HL-60/S4 treated with retinoic acid at 250 ng/mL for 4 days and 3 days (cell line): ENCODE measurements around the gene TTC39B.
"Not testable (repeated sequence)": the region's sequence is repeated elsewhere in the genome, so short reads cannot be mapped to it uniquely, and the experiment has no call there.

Experiments
- in situ Hi-C: fragments of 300-500 bp; cut with MboI; formaldehyde crosslinking; loops from 2 replicates; pipeline ENCODE4 v1.7.0; 2022; ENCODE audit warnings: low sequenced_read_pairs

Gene TTC39B

DNA sequence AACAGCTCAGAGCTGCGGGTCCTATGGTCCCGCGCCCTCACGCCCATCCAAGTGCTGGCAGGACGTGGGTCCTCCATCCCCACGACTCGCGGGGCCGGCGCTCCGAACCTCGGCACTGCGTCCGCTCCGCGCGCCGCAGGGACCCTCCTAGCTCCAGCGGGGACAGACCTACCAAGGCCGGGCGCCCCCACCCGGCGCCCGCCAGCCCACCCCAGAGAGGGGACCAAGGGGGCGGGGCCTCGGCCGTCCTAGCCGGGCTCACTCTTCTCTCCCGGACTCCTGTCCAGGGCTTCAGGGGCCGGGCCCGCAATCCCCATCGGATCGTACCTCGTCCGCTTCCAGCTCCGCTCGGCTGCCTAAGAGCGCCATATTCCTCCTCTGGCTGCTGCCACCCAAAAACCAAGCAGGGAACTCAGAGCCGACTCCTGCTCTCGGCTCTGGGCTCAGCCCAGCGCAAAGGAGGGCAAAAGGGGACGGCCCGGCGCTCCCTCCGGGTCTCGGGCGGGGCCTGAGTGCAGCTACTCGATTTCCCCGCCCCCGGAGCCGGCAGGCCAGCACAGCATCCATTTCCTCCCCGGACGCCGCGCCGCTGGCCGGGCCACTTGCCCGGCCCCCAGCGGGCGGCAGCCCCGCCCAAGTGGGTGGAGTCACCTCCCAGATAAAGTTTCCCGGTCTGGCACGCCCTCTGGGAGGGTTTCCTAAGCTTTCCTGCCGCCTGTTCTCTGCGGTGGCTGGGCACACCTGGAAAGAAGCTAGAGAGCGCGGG is at the start of gene TTC39B:
TTC39B (minus strand) TSS at position 460 of the 766 bp plus-strand sequence; CDS start at position 369, 91 bp downstream.
- in situ Hi-C loops: no loop called here

DNA sequence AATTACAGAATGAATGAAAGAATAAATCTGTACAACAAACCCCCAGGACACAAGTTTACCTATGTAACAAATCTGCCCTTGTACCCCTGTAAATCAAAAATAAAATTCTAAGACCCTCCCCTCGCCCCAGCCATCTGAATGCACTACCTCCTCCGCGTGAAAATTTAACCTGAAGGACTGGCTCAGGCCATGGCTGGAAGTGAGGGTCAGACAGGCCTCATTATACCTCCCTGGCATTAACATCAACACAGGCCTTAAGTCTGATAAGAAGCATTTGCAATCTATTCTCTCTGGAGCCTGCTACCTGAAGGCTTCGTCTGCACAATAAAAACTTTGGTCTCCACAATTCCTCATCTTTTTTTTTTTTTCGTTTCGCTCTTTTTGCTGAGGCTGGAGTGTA is 48.7 kb upstream of the TTC39B start:
- in situ Hi-C loops: no loop called here

DNA sequence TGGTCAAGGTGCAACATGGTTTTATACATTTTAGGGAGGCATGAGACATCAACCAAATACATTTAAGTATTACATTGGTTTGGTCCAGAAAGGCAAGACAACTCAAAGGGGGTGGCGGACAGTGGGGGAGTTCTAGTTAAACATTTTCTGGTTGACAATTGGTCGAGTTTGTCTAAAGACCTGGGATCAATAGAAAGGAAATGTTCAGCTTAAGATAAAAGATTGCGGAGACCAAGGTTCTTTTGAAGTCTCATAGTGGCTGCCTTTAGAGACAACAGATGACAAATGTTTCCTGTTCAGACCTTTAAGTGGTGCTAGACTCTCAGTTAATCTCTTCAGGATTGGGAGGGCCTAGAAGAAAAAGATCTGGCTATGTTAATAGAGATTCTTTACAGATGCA is 47.7 kb upstream of the TTC39B start:
- in situ Hi-C loops: no loop called here

- in situ Hi-C loops: no loop called here
Measured at GRCh38 chr9:15353892-15354291, 46.9 kb upstream of the TTC39B start.

- in situ Hi-C loops: no loop called here
Measured at GRCh38 chr9:15352306-15352705, 45.3 kb upstream of the TTC39B start.

DNA sequence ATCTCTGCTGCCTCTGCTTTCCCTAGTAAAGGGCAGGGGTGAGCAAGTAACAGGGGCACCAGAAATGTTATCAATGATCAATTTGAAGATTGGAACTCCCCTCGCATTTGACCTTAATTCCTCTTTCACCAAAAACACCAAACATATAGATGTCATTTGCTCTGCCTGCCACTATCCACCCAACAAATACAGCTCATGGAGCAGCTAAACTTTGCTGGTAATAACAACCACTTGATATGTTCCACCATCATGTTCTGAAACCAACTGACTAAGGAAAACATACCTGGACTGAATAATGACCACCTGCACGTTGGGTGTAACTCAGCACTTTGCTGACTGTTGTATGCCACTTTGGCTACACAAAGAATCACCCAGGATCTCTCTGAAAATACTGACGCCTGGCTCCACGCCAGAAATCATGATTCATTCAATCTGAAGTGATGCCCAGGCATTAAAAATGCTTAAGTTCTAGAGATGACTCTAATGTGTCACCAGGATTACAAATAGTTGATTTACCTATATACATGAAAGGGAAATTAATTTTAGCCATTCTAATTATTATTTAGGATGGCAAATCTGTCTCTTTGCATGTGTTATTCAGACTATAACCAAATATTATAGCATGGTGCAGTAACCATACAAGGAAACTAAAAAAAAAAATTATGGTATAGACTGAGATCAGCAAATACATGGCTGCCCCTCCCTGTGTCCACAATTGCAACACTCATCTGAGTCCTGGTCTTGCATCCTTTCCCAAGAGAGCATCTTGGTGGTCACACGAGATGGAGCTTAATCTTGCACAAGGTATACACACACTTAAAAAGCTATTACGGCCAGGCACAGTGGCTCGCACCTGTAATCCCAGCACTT is 43.1 kb upstream of the TTC39B start:
- in situ Hi-C loops: no loop called here

DNA sequence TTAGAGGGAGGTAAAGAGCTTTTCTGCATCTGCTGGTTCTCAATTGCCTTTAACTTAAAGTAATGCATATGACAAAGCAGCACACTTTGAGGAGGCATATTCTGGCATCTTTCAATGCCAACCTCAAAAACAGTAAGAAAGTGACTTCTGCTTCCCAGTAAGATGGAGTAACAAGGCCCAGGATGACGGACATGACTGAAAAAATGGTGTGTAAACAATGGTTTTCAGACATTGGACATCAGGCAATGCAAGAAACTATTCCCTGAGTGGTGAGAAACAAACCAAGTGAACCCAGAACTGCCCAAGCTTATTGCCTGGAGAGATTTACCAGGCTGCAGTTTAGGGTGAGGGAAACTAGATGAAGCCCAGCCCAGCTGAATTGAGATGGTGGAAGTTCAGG is 39.8 kb upstream of the TTC39B start:
- in situ Hi-C loops: no loop called here

GRCh38 chr9:15344191-15344590 is 37.2 kb upstream of the TTC39B start:
- in situ Hi-C loops: no loop called here

GRCh38 chr9:15333376-15333881 is 26.4 kb upstream of the TTC39B start:
- in situ Hi-C loops: no loop called here

DNA sequence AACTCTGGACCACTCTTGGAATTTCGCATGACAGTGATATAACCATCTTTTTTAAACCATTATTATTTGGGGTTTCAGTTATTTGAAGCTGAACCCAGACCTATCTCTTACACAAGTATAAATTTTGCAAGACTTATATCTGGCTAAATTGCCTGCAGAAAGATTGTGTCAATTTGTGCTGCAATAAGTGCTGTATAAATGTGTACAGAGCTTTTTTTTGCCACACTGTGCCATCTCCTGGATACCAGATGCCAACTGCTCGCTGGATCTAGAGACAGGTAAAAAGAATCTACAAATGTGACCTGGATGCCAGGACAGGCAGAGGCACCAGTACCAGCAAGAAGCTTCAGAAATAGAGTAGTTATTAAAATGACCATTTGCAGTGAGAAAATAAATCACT is 25.9 kb upstream of the TTC39B start:
- in situ Hi-C loops: no loop called here

GRCh38 chr9:15329539-15330109 is 22.6 kb upstream of the TTC39B start:
- in situ Hi-C loops: no loop called here

DNA sequence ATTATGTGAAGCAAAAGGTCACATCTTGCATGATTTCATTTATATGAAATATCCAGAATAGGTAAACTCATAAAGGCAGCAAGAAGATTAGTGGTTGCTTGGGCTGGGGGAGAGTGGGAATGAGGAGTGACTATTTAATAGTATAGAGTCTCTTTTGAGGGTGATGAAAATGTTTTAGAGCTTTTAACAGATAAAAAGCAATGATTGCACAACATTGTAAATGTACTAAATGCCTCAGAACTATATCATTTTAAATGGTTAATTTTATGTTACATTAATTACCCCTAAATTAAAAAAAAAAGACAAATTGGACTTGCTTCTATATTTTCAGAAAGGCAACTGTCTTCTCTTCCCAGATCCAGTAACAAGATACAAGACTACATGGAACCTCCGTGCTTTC is 21.9 kb upstream of the TTC39B start:
- in situ Hi-C loops: no loop called here

- in situ Hi-C loops: not testable (repeated sequence)
Measured at GRCh38 chr9:15322695-15323094, 15.7 kb upstream of the TTC39B start.

DNA sequence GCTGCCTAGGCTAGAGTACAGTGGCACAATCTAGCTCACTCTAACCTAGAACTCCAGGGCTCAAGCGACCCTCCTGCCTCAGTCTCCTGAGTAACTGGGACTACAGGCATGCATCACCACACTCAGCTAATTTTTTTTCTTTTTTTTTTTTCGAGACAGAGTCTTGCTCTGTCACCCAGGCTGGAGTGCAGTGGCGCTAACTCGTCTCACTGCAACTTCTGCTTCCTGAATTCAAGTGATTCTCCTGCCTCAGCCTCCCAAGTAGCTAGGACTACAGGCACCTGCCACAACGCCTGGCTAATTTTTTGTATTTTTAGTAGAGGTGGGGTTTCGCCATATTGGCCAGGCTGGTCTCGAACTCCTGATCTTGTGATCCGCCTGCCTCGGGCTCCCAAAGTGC is 12.6 kb upstream of the TTC39B start:
- in situ Hi-C loops: not testable (repeated sequence)

GRCh38 chr9:15317836-15318235 is 10.8 kb upstream of the TTC39B start:
- in situ Hi-C loops: no loop called here

- in situ Hi-C loops: no loop called here
Measured at GRCh38 chr9:15311607-15312006, 4.6 kb upstream of the TTC39B start.

- in situ Hi-C loops: no loop called here
Measured at GRCh38 chr9:15310107-15310850, 3.3 kb upstream of the TTC39B start.

DNA sequence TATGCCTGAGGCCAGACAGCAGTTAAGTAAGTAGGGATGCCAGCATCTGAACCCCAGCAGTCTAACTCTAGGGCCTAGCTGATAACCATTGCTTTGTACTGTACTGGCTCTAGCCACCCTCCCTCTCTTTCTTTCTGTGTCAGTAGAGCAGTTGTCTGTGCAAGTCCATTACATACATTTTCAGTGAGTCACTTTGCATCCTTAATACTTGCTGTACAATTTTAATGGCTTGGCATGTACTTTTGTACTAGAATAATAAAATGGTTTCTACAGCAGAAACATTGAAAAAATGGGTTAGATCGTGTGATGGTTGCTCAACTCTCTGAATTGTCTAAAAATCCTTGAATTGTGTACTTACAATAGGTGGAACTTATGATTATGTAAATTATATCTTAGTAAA is 1.5 kb upstream of the TTC39B start:
- in situ Hi-C loops: no loop called here

- in situ Hi-C loops: no loop called here
Measured at GRCh38 chr9:15307523-15307841, 466 bp upstream of the TTC39B start.

DNA sequence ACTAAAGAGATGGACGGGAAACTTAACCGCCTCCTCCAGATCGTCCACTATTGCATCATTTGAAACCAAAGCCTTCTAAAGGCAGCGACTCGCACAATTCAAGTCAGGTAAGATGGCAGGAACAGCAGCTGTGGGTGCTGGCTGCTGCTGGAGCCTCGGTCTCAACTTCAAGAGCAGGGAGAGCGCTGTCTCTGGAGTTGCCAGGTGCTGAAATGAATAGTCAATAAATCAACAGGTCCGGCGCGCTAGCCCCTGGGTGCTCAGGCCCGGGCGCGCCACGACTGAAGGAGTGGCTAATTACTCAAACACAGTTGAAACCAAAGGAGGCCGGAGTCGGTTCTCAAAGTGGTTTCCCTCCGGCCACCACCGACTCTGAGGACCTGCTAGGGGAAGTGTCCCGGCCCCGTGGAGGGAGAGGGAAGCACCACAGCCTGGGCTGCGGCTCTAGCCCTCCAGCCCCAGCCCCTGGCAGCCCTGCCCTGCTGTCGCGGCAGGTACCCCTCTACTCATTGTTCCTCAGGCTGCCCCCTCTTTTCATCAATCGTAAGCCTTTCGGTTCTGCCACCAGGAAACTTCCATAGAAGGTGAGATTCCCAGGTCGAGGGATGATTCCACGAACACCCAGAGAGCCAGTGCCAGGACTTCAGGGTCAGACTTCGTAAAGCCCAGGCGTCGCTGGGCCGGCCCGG is 804 bp downstream of the TTC39B start:
- in situ Hi-C loops: no loop called here
